ENCODE data around the gene NUP153. TPM values are rescaled to one million over a fixed set of nuclear protein-coding genes. Genes with fewer than 3 reads are reported as not detected.

The NUP153 gene
- polyA plus RNA-seq, 3 donors, result 52.4 to 56.1 (median 53.6) TPM

DNA sequence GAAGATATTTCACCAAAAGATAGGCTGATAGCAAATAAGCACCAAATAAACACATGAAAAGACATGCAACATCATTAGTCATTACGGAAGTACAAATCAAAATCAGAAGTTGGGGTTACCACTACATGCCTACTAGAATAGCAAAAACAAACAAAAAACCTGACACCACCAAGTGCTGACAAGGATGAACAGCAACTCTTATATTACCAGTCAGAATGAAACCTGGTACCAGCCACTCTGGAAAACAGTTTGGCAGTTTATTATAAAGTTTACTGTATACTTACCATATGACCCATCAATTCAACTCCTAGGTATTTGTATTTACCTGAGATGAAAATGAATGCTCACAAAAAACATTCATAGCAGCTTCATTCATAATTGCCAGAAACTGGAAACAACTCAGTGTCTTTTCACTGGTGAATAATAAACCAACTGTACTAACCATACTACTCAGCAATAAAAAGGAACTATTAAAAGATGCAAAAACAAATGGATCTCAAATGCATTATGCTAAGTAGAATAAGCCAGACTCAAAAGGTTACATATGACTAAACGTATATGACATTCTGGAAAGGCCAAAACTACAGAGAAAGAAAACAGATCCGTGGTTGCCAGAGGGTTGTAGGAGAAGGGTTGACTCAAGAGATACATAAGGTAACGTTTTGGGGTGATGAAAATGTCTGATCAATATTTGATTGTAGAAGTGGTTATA, 33.0 kb downstream of the NUP153 start:
- DNase-seq, result no peak

DNA sequence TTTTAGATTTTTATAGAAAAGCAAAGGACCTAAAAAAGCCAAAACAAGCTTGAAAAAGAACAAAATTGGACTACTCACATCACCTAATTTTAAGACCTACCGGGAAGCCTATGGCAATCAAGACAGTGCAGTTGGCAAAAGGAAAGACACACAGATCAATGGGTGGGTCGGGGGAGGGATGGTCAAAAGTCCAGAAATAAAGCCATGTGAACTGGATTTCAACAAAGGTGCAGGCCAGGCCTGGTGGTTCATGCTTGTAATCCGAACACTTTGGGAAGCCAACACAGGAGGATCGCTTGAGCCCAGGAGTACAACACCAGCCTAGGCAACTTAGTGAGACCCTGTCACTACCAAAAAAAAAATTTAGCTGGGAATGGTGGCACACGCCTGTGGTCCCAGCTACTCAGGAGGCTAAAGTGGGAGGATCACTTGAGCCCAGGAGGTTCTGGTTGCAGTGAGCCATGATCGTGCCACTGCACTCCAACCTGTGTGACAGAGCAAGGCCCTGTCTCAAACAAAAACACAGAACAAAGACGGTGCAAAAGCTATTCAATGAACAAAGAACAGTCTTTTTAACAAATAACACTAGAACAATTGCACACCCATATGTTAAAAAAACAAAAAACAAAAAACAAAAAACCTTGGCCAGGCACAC, 34.5 kb downstream of the NUP153 start:
- DNase-seq, result no peak

DNA sequence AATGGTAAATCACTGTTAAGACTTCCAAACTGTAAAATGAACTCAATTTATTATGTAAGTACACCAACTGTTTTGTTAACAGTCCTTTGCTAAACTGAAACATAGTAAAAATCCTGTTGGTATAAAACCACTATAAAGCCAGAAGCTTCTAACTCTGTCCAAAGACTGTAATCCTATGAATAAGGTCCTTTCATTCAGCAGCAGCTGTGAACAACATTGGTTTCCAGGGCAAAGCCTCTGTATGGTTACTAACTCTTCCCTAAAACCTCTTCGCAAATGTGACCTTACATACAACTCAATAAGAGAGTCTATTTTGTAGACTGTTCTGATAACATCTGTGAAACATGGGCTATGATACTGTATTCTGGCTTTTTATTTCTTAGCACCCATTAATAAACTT, 40.1 kb downstream of the NUP153 start:
- DNase-seq, result no peak

DNA sequence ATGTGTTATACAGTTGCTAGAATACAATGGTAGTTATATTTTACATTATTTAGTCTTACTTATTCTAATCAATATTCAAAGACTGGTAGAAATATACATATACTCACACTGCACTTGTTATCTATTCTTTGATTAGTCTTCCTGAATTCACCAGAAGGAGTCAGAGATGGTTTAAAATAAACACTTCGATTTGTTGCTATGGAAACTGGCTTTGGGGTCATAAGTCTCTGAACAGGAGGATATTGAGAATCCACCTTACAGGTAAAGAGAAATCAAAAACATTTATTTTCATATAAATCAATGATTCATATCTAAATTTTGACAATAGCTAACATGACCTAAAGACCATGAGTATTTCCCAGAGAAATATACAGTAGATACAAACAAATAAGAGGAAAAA, 41.6 kb downstream of the NUP153 start:
- no peak for DNase-seq

DNA sequence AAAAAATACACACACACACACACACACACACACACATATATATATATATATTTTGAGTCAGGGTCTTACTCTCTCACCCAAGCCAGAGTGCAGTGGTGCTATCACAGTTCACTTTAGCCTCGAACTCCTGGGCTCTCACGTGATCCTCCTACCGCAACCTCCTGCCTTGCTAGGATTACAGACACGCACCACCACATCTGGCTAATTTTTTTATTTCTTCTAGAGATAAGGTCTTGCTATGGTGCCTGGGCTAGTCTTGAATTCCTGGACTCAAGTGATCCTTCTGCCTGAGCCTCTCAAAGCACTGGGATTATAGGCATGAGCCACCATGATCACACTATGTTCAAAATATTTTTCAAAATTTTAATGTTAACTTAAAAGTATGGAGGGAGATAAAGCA, 43.5 kb downstream of the NUP153 start:
- no peak for DNase-seq

GRCh38 chr6:17662585-17662984, 44.1 kb downstream of the NUP153 start:
- DNase-seq, result no peak

DNA sequence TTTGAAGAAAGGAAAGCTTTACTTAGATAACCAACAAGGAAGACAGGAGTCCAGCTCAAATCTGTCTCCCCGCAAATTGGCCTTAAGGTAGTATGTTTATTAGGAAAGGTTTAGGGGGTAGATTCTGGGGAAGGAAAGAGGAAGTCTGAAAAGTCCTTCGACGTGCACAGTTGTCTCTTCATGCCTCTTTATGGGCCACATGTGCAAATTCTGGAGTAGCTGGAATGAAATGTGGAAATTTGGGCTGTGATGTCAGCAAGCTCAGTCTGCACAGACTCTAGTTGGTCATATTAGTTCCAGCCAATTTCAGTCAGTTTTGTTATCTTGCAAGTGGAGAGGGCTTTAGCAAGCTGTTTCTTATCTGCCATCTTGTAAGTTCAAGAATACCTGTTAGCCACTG, 50.1 kb downstream of the NUP153 start:
- DNase-seq, result no peak

GRCh38 chr6:17656092-17656491, 50.6 kb downstream of the NUP153 start:
- DNase-seq, result no peak

DNA sequence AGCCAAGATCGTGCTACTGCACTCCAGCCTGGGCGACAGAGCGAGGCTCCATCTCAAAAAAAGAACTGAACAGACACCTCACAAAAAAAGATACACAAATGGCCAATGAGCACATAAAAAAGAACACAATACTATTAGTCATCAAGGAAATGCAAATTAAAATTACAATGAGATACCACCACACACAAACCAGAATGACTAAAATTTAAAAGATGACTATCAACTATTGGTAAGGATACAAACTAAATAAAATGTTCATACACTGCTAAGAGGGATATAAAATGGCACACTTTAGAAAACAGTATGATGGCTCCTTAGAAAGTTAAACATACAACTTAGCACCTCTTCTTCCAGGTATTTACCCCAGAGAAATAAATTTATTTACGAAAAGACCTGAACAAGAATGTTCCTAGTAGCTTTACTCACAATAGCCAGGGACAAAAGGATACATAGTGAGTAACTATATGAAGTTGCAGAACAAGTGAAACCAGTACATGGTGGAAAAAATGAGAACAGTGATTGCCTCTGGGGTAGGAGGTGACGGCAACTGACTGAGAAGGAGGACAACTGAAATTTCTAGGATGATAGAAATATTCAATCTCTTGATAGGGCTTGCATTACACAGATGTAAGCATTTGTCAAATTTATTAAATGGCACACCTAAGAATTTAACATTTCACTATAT, 53.4 kb downstream of the NUP153 start:
- DNase-seq, result no peak

DNA sequence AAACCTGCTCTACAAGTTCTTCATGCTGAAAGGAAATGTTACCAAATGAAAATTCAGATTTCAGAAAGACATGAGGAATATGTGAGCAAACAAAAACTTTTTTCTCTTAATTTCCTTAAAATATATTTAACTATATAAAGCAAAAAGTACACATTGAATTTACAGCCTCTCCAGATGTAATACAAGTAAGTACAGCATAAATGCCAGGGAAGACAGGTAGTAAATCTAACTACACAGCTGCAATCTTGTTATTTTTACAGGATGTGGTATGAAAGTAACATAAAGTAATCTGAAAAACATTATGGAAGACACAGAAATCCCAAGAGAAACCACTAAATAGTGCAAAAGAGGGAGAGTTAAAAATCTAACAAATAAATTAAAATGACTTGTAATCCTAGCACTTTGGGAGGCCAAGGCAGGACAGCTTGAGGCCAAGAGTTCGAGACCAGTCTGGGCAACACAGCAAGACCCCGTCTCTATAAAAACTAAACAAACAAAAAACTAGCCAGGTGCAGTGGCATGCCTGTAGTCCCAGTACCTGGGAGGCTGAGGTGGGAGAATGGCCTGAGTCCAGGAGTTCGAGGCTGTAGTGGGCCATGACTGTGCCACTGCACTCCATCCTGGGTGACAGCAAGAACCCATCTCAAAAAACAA, 55.9 kb downstream of the NUP153 start:
- peak; percentile 27 for DNase-seq

- no peak for DNase-seq
Measured at GRCh38 chr6:17648745-17649144, 58.0 kb downstream of the NUP153 start.

DNA sequence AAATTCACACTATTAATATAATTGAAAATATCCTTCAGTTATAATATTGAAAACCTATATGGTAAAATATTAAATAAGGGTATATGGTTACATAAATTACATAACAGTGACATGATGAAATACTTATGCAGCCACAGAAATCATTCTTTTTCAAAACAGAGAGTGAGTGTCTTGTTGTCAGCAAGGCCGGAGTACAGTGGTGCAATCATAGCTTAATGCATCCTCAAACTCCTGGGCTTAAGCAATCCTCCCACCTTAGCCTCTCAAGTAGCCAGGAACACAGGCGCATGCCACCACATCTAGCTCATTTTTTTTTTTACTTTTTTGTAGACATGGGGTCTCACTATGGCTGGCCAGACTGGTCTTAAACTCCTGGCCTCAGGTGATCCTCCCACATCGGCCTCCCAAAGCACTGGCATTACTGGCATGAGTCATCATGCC, 66.2 kb downstream of the NUP153 start:
- no peak for DNase-seq

DNA sequence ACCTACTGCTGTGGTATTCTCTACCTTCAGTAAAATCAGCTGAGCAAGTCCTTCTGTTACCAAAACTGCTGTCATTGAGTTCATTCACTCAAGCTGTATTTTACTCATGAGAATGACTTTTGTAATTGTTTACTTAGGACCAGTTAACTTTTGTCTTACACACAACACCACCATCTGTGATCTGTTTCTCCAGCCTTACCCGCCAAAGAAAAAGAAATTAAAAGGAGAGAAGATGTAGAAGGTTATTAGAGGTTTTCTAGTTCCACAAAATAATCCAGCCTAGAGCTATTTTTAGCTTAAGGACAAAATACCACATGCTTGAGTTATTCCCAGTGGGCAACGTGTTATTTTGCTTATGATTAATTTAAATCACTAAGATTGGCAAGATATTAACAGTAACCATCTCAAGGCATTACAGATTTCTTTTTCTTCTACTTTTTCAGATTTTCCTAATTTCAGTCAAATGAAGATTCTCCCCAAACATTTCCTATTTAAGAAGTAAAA, 68.5 kb downstream of the NUP153 start:
- DNase-seq, result no peak

GRCh38 chr6:17635568-17635967, 71.2 kb downstream of the NUP153 start:
- DNase-seq, result no peak

DNA sequence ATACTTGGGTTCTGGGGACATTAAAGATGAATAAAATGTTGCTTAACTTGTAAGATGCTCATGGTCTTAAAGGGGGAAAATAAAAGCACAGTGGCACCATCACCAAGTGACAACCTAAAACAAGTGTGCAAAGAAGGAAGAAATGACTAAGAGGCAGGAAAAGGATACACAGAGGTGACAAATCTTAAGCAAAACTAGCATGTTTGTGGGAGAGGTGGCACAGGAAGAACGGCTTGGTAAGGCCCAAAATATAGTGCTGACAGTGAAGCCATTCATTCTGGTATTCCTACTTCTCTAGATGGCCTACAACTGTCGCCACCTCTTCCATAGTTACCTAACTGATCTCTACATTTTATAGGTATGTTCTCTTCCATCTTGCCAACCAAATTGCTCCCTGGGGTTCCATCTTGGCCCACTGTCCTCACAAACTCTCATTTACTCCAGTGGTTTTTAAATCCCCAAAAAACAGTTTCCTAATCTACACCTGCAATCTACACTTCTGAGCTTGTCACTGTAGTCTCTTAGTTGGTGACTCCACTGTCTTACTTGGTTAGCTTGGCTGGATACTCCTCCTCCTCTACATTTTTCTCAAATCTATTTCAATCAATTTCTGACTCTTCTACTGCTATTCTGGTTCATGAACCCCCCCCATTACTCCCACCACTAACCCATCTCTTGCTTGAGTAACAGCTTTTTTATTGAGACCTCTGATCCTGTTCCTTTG, 73.1 kb downstream of the NUP153 start:
- DNase-seq, result no peak

- DNase-seq, result no peak
Measured at GRCh38 chr6:17632934-17633333, 73.8 kb downstream of the NUP153 start.

DNA sequence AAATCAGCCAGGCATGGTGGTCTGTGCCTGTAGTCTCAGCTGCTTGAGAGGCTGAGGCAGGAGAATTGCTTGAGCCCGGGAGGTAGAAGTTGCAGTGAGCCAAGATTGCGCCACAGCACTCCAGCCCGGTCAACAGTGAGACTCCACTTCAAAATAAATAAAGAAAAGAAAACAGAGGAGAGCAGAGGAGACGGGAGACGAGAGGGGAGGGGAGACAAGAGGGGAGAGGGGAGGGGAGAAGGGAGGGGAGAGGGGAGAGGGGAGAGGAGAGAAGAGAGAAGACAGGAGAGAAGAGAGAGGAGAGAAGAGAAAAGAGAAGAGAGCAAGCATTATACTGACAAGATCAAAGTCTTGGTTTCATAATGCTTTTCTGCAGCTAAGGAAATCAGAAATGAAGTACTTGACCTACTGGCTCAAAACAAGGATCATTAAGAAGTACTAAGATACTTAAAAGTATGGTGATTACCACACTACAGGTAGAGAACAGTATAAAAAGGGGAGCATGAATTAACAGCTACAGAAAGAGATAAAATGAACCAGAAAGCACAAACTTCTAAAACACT, 76.1 kb downstream of the NUP153 start:
- no peak for DNase-seq

GRCh38 chr6:17629824-17630510, 76.8 kb downstream of the NUP153 start:
- no peak for DNase-seq

- no peak for DNase-seq
Measured at GRCh38 chr6:17628873-17629272, 77.9 kb downstream of the NUP153 start.

DNA sequence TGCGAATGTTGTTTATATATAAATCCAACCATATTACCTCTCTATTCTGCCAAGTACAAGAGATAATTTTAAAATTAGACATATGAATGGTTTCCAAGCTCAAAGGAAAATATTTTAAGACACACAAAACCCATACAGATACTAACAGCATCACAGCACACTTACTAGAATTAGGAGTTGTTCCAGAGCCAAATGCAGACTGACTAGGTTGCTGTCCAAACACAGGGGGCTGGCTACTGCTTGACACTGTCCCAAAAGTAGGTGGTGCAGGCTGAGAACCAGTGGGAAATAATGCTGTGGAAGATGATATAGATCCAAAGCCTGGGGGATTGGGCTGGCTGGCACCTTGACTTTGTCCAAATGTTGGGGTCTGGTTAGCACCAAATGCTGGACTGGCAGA, 82.3 kb downstream of the NUP153 start:
- no peak for DNase-seq

GRCh38 chr6:17622144-17622543, 84.6 kb downstream of the NUP153 start:
- no peak for DNase-seq

Data from renal pelvis (tissue), 4 donors.